ENCODE results near the gene PTPRK.

The PTPRK gene

GRCh38 chr6:128162423-128162822 lies 358.0 kb downstream of the PTPRK start:
- Histone ChIP-seq H3K4me1 (ENCODE audit: insufficient read depth, low read length) (no peaks in the 10 kb centered on the region), H3K36me3 (ENCODE audit: insufficient read depth, low read length) (no peaks in the 10 kb centered on the region), H3K9me3 (ENCODE audit: control insufficient read depth, insufficient read depth, low read length) (no peaks in the 10 kb centered on the region), H3K9ac (ENCODE audit: low read depth, low read length) (no peak overlapping the region)

- Histone ChIP-seq H3K9me3 (ENCODE audit: control insufficient read depth, insufficient read depth, low read length) (no peaks in the 10 kb centered on the region), H3K4me1 (ENCODE audit: insufficient read depth, low read length) (no peaks in the 10 kb centered on the region), H3K9ac (ENCODE audit: low read depth, low read length) (no peak overlapping the region), H3K36me3 (ENCODE audit: insufficient read depth, low read length) (no peaks in the 10 kb centered on the region)
Observed at GRCh38 chr6:128161839-128162238, 358.6 kb downstream of the PTPRK start.

GRCh38 chr6:128161263-128161662 lies 359.1 kb downstream of the PTPRK start:
- no peaks in the 10 kb centered on the region for H3K4me1 ChIP-seq (ENCODE audit: insufficient read depth, low read length)
- no peaks in the 10 kb centered on the region for H3K9me3 ChIP-seq (ENCODE audit: control insufficient read depth, insufficient read depth, low read length)
- no peaks in the 10 kb centered on the region for H3K36me3 ChIP-seq (ENCODE audit: insufficient read depth, low read length)
- no peak overlapping the region for H3K9ac ChIP-seq (ENCODE audit: low read depth, low read length)

GRCh38 chr6:128158496-128158895 lies 361.9 kb downstream of the PTPRK start:
- no peaks in the 10 kb centered on the region for H3K4me1 ChIP-seq (ENCODE audit: insufficient read depth, low read length)
- H3K9ac ChIP-seq (ENCODE audit: low read depth, low read length): no peak overlapping the region
- H3K36me3 ChIP-seq (ENCODE audit: insufficient read depth, low read length): no peaks in the 10 kb centered on the region
- no peaks in the 10 kb centered on the region for H3K9me3 ChIP-seq (ENCODE audit: control insufficient read depth, insufficient read depth, low read length)

- Histone ChIP-seq H3K36me3 (ENCODE audit: insufficient read depth, low read length) (no peaks in the 10 kb centered on the region), H3K9ac (ENCODE audit: low read depth, low read length) (no peak overlapping the region), H3K4me1 (ENCODE audit: insufficient read depth, low read length) (no peaks in the 10 kb centered on the region), H3K9me3 (ENCODE audit: control insufficient read depth, insufficient read depth, low read length) (no peaks in the 10 kb centered on the region)
Observed at GRCh38 chr6:128156321-128157111, 363.9 kb downstream of the PTPRK start.

GRCh38 chr6:128155826-128156225 lies 364.6 kb downstream of the PTPRK start:
- H3K9me3 ChIP-seq (ENCODE audit: control insufficient read depth, insufficient read depth, low read length): no peaks in the 10 kb centered on the region
- no peak overlapping the region for H3K9ac ChIP-seq (ENCODE audit: low read depth, low read length)
- H3K4me1 ChIP-seq (ENCODE audit: insufficient read depth, low read length): no peaks in the 10 kb centered on the region
- no peaks in the 10 kb centered on the region for H3K36me3 ChIP-seq (ENCODE audit: insufficient read depth, low read length)

- no peaks in the 10 kb centered on the region for H3K9me3 ChIP-seq (ENCODE audit: control insufficient read depth, insufficient read depth, low read length)
- H3K9ac ChIP-seq (ENCODE audit: low read depth, low read length): no peak overlapping the region
- no peaks in the 10 kb centered on the region for H3K4me1 ChIP-seq (ENCODE audit: insufficient read depth, low read length)
- H3K36me3 ChIP-seq (ENCODE audit: insufficient read depth, low read length): no peaks in the 10 kb centered on the region
Observed at GRCh38 chr6:128152551-128152950, 367.8 kb downstream of the PTPRK start.

- no peaks in the 10 kb centered on the region for H3K36me3 ChIP-seq (ENCODE audit: insufficient read depth, low read length)
- no peaks in the 10 kb centered on the region for H3K4me1 ChIP-seq (ENCODE audit: insufficient read depth, low read length)
- no peaks in the 10 kb centered on the region for H3K9me3 ChIP-seq (ENCODE audit: control insufficient read depth, insufficient read depth, low read length)
Observed at GRCh38 chr6:128150376-128150775, 370.0 kb downstream of the PTPRK start.

GRCh38 chr6:128149796-128150195 lies 370.6 kb downstream of the PTPRK start:
- Histone ChIP-seq H3K9me3 (ENCODE audit: control insufficient read depth, insufficient read depth, low read length) (no peaks in the 10 kb centered on the region), H3K36me3 (ENCODE audit: insufficient read depth, low read length) (no peaks in the 10 kb centered on the region), H3K4me1 (ENCODE audit: insufficient read depth, low read length) (no peaks in the 10 kb centered on the region), H3K9ac (ENCODE audit: low read depth, low read length) (no peak overlapping the region)

More at GRCh38 chr6:128150376-128150775, 370.0 kb downstream of the PTPRK start:
- no peak overlapping the region for H3K9ac ChIP-seq (ENCODE audit: low read depth, low read length)

GRCh38 chr6:128144320-128144719 lies 376.1 kb downstream of the PTPRK start:
- H3K4me1 ChIP-seq (ENCODE audit: insufficient read depth, low read length): no peaks in the 10 kb centered on the region
- no peak overlapping the region for H3K9ac ChIP-seq (ENCODE audit: low read depth, low read length)
- H3K9me3 ChIP-seq (ENCODE audit: control insufficient read depth, insufficient read depth, low read length): no peaks in the 10 kb centered on the region
- no peaks in the 10 kb centered on the region for H3K36me3 ChIP-seq (ENCODE audit: insufficient read depth, low read length)

- Histone ChIP-seq H3K9ac (ENCODE audit: low read depth, low read length) (no peak overlapping the region), H3K36me3 (ENCODE audit: insufficient read depth, low read length) (no peaks in the 10 kb centered on the region), H3K4me1 (ENCODE audit: insufficient read depth, low read length) (no peaks in the 10 kb centered on the region), H3K9me3 (ENCODE audit: control insufficient read depth, insufficient read depth, low read length) (no peaks in the 10 kb centered on the region)
Observed at GRCh38 chr6:128141932-128142331, 378.5 kb downstream of the PTPRK start.

GRCh38 chr6:128139519-128139918 lies 380.9 kb downstream of the PTPRK start:
- Histone ChIP-seq H3K9ac (ENCODE audit: low read depth, low read length) (no peak overlapping the region), H3K4me1 (ENCODE audit: insufficient read depth, low read length) (no peaks in the 10 kb centered on the region), H3K36me3 (ENCODE audit: insufficient read depth, low read length) (no peaks in the 10 kb centered on the region), H3K9me3 (ENCODE audit: control insufficient read depth, insufficient read depth, low read length) (no peaks in the 10 kb centered on the region)

- Histone ChIP-seq H3K36me3 (ENCODE audit: insufficient read depth, low read length) (no peaks in the 10 kb centered on the region), H3K9ac (ENCODE audit: low read depth, low read length) (no peak overlapping the region), H3K4me1 (ENCODE audit: insufficient read depth, low read length) (no peaks in the 10 kb centered on the region), H3K9me3 (ENCODE audit: control insufficient read depth, insufficient read depth, low read length) (no peaks in the 10 kb centered on the region)
Observed at GRCh38 chr6:128138694-128139093, 381.7 kb downstream of the PTPRK start.

GRCh38 chr6:128135325-128135724 lies 385.1 kb downstream of the PTPRK start:
- H3K36me3 ChIP-seq (ENCODE audit: insufficient read depth, low read length): no peaks in the 10 kb centered on the region
- no peak overlapping the region for H3K9ac ChIP-seq (ENCODE audit: low read depth, low read length)
- H3K9me3 ChIP-seq (ENCODE audit: control insufficient read depth, insufficient read depth, low read length): no peaks in the 10 kb centered on the region
- no peaks in the 10 kb centered on the region for H3K4me1 ChIP-seq (ENCODE audit: insufficient read depth, low read length)

- Histone ChIP-seq H3K9me3 (ENCODE audit: control insufficient read depth, insufficient read depth, low read length) (no peaks in the 10 kb centered on the region), H3K9ac (ENCODE audit: low read depth, low read length) (no peak overlapping the region), H3K4me1 (ENCODE audit: insufficient read depth, low read length) (no peaks in the 10 kb centered on the region), H3K36me3 (ENCODE audit: insufficient read depth, low read length) (no peaks in the 10 kb centered on the region)
Observed at GRCh38 chr6:128131566-128131965, 388.8 kb downstream of the PTPRK start.
